ENCODE results near the gene DUT. TPM values are rescaled to one million over a fixed set of nuclear protein-coding genes. Genes with fewer than 3 reads are reported as not detected.

Gene DUT
- 61.4 and 68.8 TPM in 2 replicates for total RNA-seq

GRCh38 chr15:48330855-48331795 lies at the start of gene DUT:
DUT (plus strand) TSS chr15:48331429; CDS start chr15:48331516, 87 bp downstream.

Other genes with a start within 250 kb of the DUT start
- under 0.01 TPM in 1 of 2 replicates, not detected in the other for gene SLC24A5, start 210.4 kb upstream of the DUT start, total RNA-seq
- gene MYEF2, start 153.1 kb upstream of the DUT start, total RNA-seq = 14.9 and 40.1 TPM in 2 replicates
- not detected in 2 replicates for gene CTXN2, start 139.8 kb upstream of the DUT start, total RNA-seq
- not detected in 2 replicates for gene SLC12A1, start 125.1 kb upstream of the DUT start, total RNA-seq